TTC549 (cell line): Measurements from ENCODE around the gene RCC2.
"Not testable (repeated sequence)": the region's sequence is repeated elsewhere in the genome, so short reads cannot be mapped to it uniquely, and the experiment has no call there.

Source experiments
- FAIRE-seq: peaks from 2 replicates; lab custom pipeline; 2012; peaks lifted over from hg19 to GRCh38; lab: Jason Lieb, UNC

RCC2 gene

GRCh38 chr1:17419626-17420328 is 19.7 kb downstream of the RCC2 start:
- no peak for FAIRE-seq

DNA sequence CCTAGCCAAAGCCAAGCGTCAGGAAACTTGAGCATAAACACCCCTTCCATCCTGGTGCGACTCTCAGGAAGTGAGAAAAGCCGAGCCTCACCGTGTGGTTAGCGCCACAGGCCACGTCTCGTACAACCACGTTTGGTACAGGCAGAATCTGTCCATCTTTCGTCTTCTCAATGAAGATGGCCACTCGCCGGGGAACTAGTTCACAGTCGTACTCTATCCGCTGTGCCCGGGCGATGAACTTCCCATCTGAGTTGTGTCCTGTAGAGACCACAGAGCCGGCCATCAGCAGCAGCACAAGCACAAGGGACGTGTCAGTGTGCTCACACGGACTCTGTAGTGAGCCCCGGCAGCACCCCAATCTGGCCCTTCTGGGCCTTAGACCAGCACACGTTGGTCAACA is 23.1 kb downstream of the RCC2 start:
- FAIRE-seq, result no peak

- no peak for FAIRE-seq
Measured at GRCh38 chr1:17414022-17414421, 25.5 kb downstream of the RCC2 start.

- no peak for FAIRE-seq
Measured at GRCh38 chr1:17412093-17412870, 27.2 kb downstream of the RCC2 start.

DNA sequence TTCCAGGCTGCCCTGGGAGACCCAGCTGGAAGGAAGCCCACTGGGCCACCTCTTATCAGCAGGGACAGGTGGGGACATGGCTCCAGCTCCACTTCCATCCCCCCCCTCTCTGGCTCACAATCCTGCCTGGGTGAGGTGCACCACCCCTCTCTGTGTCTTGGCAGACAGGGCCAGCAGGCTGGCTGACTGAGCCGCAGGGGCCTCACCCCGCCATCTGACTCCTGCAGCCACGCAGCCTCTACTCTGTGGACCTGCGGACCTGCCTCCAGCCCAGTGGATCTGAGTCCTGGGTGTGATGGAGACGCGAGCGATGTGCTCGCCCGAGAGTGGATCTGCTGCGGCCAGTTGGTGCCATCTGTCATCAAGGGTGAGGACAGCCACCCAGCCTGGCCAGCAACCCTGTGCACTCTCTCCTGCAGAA is 30.1 kb downstream of the RCC2 start:
- no peak for FAIRE-seq

- not testable (repeated sequence) for FAIRE-seq
Measured at GRCh38 chr1:17407786-17408514, 31.5 kb downstream of the RCC2 start.

DNA sequence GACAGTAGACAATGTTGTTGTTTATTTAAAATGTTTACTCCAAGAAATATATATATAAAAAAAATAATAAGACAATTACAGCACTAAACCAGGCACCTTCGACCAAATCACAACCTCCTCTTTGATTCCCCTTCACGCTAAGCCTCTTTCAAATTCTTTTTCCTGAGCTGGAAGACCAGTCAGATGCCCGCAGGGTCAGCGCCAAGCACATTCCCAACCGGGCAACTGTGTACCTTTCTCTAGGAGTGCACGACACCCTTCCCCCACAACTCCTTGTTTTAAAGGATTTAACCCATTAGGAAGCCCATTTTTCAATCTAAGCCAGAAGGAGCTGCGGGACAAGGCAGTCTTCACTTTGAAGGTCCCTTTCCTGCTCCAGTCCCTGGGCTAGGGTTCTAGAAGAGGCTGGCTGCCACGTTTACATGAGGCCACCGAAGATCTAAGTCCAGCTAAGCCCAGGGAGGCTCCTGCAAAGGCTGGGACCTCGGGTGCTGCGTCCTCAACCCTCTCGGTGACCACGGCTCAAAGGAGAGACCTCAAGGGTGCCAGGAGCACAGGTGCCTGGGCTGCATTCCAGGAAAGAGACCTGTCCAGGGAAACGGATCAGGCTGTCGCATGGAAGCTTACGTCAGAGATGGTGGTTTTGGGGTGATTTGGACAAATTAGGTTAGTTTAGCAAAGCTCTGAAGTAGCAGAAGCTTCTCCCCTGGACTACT is 32.6 kb downstream of the RCC2 start:
- not testable (repeated sequence) for FAIRE-seq

DNA sequence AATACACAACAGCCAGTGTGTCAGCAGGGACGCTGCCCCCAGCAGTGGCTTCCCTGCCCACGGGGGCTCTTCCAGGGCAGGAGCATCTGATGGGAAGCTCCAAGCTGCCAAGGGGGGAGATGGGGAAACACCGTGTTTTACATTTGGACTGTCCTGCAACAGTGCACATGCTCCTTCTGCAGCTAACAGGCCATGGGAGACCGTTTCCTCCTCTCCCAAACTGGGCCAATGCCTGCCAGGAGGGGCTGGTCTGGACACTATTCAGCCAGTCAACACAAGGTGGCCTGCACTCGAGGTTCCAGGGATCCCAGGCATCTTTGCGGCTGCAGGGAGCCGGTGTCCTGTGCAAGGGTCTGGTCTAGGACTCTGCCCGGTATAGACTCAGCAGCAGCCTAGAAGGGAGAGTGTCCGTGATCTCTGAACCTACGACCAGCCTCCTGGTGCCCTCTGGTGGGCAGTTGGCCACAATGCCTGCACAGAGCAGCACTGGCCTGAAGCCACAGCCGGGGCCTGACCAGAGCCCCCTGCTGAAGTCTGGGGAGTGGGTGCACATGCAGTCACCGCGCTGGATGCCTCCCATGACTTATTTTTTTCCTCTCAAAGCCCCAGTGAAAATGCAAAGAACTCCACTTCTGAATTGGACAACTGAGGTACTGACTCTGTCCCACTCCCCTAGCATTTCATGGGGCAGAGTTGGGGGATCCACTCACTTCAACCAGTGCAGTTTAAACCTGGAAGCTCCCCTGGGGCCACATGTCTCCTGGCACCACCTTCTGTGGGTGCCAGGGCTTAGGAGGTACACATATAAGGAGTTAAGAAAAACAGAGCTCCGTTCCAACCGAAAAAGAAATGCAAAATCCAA is 33.3 kb downstream of the RCC2 start:
- no peak for FAIRE-seq

- FAIRE-seq, result no peak
Measured at GRCh38 chr1:17404820-17405219, 34.7 kb downstream of the RCC2 start.

- no peak for FAIRE-seq
Measured at GRCh38 chr1:17404034-17404684, 35.3 kb downstream of the RCC2 start.

DNA sequence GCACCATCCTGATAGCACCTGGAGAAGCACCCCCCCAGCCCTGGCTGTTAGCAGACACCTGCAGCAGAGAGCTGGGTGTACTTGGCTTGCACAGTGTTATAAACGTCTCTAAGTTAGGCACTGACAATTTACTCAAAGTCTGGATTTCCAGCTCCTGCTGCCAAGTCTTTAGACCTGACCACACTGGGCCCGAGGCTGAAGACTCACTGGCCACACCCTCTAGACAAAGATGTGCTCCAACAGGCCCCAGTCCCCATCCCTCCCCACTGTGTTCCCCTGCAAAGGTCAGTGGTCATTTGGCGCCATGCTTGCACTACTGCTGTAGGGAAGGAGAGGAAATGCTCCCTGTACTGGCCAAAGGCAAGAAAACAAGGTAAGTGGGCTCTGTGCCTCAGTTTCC is 36.4 kb downstream of the RCC2 start:
- FAIRE-seq, result no peak

DNA sequence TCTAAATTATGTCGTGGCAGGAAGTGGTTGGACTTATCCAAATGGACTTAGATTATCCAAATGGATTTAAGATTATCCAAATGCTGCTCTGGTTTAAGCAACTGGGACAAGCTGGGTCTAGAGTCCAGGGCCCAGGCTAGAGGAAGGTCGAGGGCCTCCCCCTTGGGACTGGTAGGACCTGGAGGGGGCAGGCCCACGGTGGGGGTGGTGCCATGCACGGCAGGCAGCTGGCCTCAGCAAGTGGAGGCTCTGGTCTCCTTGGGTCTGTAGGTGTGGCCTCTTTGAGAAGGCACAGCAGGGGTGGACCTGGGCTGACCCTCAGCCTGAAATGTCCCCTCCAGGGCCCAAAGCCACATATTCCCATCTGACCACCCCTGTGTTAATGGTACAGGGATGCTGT is 37.6 kb downstream of the RCC2 start:
- no peak for FAIRE-seq

DNA sequence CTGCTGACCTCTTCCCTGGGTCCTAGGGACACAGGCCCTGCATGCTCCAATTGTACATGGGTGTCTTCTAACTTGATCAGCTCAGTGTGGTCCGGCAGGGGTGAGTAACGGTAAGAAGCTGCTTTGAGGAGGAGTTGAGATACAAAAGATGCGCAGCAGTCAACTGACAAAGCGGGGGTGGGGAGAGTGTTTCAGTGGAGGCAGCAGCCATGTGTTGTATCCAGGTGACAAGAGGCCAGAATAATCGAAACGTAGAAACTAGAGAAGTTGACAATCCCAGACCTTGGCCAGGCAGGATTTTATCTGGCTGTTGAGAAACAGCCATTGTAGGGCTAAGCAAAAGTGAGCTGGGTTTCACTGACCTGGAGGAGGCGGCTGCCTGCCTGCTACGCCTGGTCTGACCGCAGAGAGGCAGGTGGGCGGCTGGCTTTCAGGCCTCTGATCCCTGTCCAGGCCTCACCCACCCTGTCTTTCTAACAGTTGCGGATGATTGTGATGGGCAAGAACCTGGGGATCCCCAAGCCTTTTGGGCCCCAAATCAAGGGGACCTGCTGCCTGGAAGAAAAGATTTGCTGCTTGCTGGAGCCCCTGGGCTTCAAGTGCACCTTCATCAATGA is 38.6 kb downstream of the RCC2 start:
- FAIRE-seq, result no peak

- no peak for FAIRE-seq
Measured at GRCh38 chr1:17397910-17398695, 41.4 kb downstream of the RCC2 start.

DNA sequence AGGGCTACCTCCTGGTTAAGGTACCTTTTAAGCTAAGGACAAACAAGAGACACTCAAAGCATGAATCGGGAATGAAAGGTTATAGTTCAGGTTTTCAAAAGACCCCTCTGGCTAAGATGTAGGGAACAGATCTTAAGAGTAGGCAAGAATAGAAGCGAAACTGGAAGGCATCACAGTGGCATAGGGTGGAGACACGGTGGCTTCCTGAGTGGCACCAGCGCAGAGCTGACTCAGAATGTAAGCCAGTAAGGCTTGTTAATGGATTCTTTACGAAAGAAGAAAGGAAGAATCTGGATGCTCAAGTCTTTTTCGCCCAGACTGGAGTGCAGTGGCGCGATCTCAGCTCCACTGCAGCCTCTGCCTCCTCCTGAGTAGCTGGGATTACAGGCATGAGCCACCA is 46.2 kb downstream of the RCC2 start:
- no peak for FAIRE-seq

DNA sequence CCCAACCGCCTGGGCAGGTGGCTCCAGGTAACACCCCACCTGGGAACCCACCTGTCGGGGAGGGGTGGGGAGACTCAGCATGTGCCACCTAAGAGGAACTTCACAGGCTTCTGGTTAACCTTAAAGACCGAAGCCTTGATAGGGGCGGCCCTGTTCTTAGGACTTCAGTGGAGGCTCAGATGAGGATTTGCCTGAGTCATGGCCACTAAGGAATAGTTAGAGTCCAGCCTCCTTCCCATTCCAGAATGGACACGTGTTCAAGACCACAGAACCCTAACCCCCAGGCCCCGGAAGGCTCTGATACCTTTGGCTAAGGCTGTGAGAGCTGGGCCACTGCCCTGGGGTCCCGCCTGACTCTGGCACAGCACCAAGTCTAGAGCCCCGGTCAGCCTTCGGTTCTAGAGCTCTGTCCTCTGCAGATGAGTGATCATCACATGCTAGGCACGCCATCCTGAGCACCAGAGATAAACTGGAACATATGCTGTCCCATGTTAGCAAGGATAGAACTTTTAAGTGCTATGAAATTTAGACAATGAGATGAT is 47.2 kb downstream of the RCC2 start:
- FAIRE-seq, result no peak

- FAIRE-seq, result no peak
Measured at GRCh38 chr1:17381161-17381560, 58.3 kb downstream of the RCC2 start.

DNA sequence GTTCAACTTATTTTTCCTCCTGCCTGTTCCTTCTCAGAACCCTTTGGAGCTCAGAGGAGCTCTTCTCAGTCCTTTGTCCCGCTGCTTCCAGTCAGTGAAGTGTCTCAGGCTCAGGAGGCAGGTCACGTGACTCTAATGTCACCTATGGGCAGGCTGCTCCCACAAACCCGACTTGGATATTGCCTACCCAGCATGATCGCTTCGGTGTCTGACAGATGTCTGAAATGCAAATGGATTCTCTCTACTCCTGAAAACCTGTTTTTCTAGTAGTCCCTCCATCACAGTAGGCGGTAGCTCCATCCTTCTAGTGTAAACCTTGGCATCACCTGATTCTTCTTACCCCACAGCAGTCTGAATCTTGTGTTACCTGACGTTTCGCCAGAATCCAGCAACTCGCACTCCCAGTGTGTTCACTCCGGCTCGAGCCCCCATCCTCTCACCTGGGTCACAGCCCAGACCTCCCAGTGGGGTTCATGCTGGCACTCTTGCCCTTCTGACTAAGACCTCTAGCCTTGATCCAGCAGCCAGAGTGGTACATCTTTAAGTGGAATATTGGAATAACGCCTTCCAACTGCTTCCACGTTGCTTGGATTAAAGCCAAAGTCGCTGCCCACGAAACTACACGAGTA is 62.0 kb downstream of the RCC2 start:
- no peak for FAIRE-seq

- FAIRE-seq, result no peak
Measured at GRCh38 chr1:17375651-17376050, 63.8 kb downstream of the RCC2 start.
